GM12891 (cell line): Measurements from ENCODE around the gene ARL16.
A peak's percentile ranks its signal among the peaks of the same experiment; 100 is the strongest.

Experiments used
- POLR2A ChIP-seq: IDR thresholded peaks from 2 replicates; pipeline ENCODE4 v1.6.1; 2011; ENCODE audit warnings: low read depth, low read length, control low read depth
- SPI1 ChIP-seq: IDR thresholded peaks from 2 replicates; pipeline ENCODE4 v1.6.1; 2011; ENCODE audit warnings: low read depth, low read length, control low read depth

DNA sequence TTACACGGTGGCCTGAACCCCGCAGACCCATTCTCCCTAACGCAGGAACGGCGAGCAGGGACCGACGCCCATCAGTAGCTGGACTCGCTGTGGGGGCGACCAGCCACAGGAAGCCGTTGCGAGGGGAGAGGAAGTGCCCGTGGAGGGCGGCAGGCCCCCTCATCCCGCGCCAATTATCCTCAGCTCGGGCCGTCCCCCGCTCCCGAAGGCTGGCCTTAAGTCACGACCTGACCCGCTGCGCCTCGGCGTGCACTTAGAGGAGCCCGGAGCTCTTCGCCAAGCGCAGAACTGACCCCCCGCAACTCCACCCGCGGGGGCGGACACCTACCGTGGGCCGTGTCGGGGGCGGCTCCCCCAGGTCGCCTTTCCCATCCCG lies 401 bp downstream of the ARL16 start:
- TF ChIP-seq SPI1 (peak; percentile 62), POLR2A (no peak)
